Measurements from ENCODE around the gene HLF.

DNA sequence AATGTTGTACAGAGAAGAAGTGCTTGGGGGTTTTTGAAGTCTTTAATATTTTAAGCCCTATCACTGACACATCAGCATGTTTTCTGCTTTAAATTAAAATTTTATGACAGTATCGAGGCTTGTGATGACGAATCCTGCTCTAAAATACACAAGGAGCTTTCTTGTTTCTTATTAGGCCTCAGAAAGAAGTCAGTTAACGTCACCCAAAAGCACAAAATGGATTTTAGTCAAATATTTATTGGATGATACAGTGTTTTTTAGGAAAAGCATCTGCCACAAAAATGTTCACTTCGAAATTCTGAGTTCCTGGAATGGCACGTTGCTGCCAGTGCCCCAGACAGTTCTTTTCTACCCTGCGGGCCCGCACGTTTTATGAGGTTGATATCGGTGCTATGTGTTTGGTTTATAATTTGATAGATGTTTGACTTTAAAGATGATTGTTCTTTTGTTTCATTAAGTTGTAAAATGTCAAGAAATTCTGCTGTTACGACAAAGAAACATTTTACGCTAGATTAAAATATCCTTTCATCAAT lies 57.8 kb downstream of the HLF start:
- TF ChIP-seq, protein P1, sequence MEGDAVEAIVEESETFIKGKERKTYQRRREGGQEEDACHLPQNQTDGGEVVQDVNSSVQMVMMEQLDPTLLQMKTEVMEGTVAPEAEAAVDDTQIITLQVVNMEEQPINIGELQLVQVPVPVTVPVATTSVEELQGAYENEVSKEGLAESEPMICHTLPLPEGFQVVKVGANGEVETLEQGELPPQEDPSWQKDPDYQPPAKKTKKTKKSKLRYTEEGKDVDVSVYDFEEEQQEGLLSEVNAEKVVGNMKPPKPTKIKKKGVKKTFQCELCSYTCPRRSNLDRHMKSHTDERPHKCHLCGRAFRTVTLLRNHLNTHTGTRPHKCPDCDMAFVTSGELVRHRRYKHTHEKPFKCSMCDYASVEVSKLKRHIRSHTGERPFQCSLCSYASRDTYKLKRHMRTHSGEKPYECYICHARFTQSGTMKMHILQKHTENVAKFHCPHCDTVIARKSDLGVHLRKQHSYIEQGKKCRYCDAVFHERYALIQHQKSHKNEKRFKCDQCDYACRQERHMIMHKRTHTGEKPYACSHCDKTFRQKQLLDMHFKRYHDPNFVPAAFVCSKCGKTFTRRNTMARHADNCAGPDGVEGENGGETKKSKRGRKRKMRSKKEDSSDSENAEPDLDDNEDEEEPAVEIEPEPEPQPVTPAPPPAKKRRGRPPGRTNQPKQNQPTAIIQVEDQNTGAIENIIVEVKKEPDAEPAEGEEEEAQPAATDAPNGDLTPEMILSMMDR (conservative IDR thresholded peaks at IDR 0.05), result no peak
- TF ChIP-seq EZH2 (IDR thresholded peaks at IDR 0.05; ENCODE audit: low read depth), result no peak

Measured in PC-9 (cell line).